Measurements from ENCODE around the gene TMEM163.

The TMEM163 gene

DNA sequence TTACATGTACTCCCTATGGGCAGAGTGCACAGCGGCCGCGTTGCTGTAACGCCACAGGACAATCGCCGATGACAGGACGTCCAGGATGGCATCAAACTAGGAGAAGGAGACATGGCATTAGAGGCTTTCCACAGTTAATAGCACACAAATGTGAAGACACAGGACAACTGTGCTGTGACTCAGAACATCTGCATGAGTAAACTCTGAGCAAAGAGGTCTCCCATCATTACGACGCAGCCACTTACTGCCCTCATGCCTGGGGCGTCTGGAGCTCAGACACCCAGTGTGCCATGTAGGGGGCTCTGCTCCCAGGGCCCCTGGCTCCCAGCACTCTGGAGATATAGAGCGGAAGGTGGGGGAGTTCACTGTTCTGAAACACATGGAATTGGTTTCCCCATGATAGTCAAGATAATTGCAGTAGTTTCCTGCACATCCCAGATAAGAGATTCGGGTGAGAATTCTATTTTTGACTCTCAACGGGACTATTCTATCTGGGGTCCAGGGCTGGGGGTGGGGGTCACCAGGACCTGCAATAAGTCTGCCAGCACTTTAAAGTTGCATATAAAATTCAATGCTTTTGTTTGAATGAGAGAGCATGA is 168.1 kb downstream of the TMEM163 start (continued):
- TF ChIP-seq, protein P1, sequence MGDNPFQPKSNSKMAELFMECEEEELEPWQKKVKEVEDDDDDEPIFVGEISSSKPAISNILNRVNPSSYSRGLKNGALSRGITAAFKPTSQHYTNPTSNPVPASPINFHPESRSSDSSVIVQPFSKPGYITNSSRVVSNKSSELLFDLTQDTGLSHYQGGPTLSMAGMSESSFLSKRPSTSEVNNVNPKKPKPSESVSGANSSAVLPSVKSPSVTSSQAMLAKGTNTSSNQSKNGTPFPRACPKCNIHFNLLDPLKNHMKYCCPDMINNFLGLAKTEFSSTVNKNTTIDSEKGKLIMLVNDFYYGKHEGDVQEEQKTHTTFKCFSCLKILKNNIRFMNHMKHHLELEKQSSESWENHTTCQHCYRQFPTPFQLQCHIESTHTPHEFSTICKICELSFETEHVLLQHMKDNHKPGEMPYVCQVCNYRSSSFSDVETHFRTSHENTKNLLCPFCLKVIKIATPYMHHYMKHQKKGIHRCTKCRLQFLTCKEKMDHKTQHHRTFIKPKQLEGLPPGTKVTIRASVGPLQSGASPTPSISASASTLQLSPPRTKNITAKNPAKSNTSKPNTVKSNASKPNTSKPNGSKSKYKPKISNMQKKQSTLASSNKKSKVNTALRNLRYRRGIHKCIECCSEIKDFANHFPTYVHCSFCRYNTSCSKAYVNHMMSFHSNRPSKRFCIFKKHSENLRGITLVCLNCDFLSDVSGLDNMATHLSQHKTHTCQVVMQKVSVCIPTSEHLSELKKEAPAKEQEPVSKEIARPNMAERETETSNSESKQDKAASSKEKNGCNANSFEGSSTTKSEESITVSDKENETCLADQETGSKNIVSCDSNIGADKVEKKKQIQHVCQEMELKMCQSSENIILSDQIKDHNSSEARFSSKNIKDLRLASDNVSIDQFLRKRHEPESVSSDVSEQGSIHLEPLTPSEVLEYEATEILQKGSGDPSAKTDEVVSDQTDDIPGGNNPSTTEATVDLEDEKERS (tag by site-specific recombination; IDR thresholded peaks at IDR 0.05) = no peak
- TF ChIP-seq, protein P2, sequence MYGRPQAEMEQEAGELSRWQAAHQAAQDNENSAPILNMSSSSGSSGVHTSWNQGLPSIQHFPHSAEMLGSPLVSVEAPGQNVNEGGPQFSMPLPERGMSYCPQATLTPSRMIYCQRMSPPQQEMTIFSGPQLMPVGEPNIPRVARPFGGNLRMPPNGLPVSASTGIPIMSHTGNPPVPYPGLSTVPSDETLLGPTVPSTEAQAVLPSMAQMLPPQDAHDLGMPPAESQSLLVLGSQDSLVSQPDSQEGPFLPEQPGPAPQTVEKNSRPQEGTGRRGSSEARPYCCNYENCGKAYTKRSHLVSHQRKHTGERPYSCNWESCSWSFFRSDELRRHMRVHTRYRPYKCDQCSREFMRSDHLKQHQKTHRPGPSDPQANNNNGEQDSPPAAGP (tag by site-specific recombination; IDR thresholded peaks at IDR 0.05) = no peak
- TF ChIP-seq ZNF76 (tag by site-specific recombination; IDR thresholded peaks at IDR 0.05; ENCODE audit: borderline replicate concordance, low read depth) (no peak), SCRT2 (tag by site-specific recombination; IDR thresholded peaks at IDR 0.05) (no peak), ZNF548 (tag by site-specific recombination; IDR thresholded peaks at IDR 0.05) (no peak), ZNF561 (tag by site-specific recombination; IDR thresholded peaks at IDR 0.05; ENCODE audit: borderline replicate concordance) (no peak)

DNA sequence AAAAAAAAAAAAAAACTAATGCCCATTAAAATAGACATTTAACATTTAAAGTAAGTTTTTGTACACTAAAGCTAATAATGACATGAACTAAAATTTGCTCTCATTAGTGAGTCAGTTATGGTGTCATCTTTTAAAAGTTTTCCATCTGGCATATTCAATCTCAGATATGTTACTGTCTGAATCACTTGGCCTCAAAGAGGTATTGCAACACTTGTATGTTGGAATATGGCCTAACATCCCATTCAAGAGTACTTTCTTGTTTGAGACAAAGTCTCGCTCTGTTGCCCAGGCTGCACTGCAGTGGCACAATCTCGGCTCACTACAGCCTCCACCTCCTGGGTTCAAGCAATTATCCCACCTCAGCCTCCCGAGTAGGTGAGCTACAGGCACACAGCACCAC is 169.7 kb downstream of the TMEM163 start:
- Histone ChIP-seq H3K4me3 (ENCODE audit: low read depth, low read length) (no peak overlapping the region), H3K4me1 (ENCODE audit: control insufficient read depth, insufficient read depth, low read length) (no peaks in the 10 kb centered on the region), H3K9me3 (ENCODE audit: control insufficient read depth, insufficient read depth, low read depth, low read length) (no peaks in the 10 kb centered on the region), H3K27ac (ENCODE audit: extremely low read depth, low read depth, low read length) (no peak overlapping the region), H3K36me3 (ENCODE audit: control insufficient read depth in 2 of 2, insufficient read depth in 1 of 2, low read length in 2 of 2) (no peaks in the 10 kb centered on the region)
- ChIA-PET POLR2A (no interaction called here), CTCF (interaction anchor here (1.4 kb wide), 1 partner anchor 16 kb away, joined by 3 read pairs; no protein-coding TSS in a partner anchor)
- no peak for TF ChIP-seq ZNF23 (tag by site-specific recombination; IDR thresholded peaks at IDR 0.05; ENCODE audit: borderline replicate concordance)
- no peak for TF ChIP-seq ZNF664 (tag by site-specific recombination; IDR thresholded peaks at IDR 0.05)
- TF ChIP-seq, protein P3, sequence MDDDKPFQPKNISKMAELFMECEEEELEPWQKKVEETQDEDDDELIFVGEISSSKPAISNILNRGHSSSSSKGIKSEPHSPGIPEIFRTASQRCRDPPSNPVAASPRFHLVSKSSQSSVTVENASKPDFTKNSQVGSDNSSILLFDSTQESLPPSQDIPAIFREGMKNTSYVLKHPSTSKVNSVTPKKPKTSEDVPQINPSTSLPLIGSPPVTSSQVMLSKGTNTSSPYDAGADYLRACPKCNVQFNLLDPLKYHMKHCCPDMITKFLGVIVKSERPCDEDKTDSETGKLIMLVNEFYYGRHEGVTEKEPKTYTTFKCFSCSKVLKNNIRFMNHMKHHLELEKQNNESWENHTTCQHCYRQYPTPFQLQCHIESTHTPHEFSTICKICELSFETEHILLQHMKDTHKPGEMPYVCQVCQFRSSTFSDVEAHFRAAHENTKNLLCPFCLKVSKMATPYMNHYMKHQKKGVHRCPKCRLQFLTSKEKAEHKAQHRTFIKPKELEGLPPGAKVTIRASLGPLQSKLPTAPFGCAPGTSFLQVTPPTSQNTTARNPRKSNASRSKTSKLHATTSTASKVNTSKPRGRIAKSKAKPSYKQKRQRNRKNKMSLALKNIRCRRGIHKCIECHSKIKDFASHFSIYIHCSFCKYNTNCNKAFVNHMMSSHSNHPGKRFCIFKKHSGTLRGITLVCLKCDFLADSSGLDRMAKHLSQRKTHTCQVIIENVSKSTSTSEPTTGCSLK (tag by site-specific recombination; IDR thresholded peaks at IDR 0.05) = no peak
- TF ChIP-seq, protein P4, sequence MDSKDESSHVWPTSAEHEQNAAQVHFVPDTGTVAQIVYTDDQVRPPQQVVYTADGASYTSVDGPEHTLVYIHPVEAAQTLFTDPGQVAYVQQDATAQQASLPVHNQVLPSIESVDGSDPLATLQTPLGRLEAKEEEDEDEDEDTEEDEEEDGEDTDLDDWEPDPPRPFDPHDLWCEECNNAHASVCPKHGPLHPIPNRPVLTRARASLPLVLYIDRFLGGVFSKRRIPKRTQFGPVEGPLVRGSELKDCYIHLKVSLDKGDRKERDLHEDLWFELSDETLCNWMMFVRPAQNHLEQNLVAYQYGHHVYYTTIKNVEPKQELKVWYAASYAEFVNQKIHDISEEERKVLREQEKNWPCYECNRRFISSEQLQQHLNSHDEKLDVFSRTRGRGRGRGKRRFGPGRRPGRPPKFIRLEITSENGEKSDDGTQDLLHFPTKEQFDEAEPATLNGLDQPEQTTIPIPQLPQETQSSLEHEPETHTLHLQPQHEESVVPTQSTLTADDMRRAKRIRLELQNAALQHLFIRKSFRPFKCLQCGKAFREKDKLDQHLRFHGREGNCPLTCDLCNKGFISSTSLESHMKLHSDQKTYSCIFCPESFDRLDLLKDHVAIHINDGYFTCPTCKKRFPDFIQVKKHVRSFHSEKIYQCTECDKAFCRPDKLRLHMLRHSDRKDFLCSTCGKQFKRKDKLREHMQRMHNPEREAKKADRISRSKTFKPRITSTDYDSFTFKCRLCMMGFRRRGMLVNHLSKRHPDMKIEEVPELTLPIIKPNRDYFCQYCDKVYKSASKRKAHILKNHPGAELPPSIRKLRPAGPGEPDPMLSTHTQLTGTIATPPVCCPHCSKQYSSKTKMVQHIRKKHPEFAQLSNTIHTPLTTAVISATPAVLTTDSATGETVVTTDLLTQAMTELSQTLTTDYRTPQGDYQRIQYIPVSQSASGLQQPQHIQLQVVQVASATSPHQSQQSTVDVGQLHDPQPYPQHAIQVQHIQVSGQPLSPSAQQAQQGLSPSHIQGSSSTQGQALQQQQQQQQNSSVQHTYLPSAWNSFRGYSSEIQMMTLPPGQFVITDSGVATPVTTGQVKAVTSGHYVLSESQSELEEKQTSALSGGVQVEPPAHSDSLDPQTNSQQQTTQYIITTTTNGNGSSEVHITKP (tag by site-specific recombination; IDR thresholded peaks at IDR 0.05) = no peak
- no peak for TF ChIP-seq ZNF510 (tag by site-specific recombination; IDR thresholded peaks at IDR 0.05; ENCODE audit: insufficient replicate concordance)
- TF ChIP-seq ZNF501 (tag by site-specific recombination; IDR thresholded peaks at IDR 0.05) = no peak
- TF ChIP-seq, protein P1 (tag by site-specific recombination; IDR thresholded peaks at IDR 0.05) = no peak
- no peak for TF ChIP-seq ZNF184 (tag by site-specific recombination; IDR thresholded peaks at IDR 0.05)
- no peak for TF ChIP-seq PRDM1 (tag by site-specific recombination; IDR thresholded peaks at IDR 0.05)
- no peak for TF ChIP-seq ZNF140 (tag by site-specific recombination; IDR thresholded peaks at IDR 0.05)
